ENCODE measurements around the gene IGSF21.

GRCh38 chr1:18148461-18148860, 40.9 kb downstream of the IGSF21 start:
- TF ChIP-seq, protein P1, sequence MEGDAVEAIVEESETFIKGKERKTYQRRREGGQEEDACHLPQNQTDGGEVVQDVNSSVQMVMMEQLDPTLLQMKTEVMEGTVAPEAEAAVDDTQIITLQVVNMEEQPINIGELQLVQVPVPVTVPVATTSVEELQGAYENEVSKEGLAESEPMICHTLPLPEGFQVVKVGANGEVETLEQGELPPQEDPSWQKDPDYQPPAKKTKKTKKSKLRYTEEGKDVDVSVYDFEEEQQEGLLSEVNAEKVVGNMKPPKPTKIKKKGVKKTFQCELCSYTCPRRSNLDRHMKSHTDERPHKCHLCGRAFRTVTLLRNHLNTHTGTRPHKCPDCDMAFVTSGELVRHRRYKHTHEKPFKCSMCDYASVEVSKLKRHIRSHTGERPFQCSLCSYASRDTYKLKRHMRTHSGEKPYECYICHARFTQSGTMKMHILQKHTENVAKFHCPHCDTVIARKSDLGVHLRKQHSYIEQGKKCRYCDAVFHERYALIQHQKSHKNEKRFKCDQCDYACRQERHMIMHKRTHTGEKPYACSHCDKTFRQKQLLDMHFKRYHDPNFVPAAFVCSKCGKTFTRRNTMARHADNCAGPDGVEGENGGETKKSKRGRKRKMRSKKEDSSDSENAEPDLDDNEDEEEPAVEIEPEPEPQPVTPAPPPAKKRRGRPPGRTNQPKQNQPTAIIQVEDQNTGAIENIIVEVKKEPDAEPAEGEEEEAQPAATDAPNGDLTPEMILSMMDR (IDR thresholded peaks at IDR 0.05; ENCODE audit: low read depth, low read length): no peak
- no peak for TF ChIP-seq EZH2phosphoT487 (IDR thresholded peaks at IDR 0.05; ENCODE audit: low read depth)

All from OCI-LY3 (cell line).